Astrocyte (in vitro differentiated cells and primary cell): ENCODE results near the gene MIEF1.

ENCODE experiments used
- CTCF ChIP-seq: IDR thresholded peaks from 2 replicates; pipeline ENCODE4 v1.5.1; 2011; ENCODE audit warnings: low read depth, mild to moderate bottlenecking, inconsistent platforms, low read length, moderate library complexity; ENCODE audit not compliant: insufficient read depth
- EZH2 ChIP-seq: IDR thresholded peaks from 2 replicates; pipeline ENCODE4 v1.6.1; 2012; ENCODE audit warnings: mild to moderate bottlenecking, low read length, inconsistent platforms; ENCODE audit not compliant: insufficient read depth

GRCh38 chr22:39478441-39478850, 23.6 kb upstream of the MIEF1 start:
- no peak for TF ChIP-seq CTCF
- no peak for TF ChIP-seq EZH2
